Stimulated activated CD4-positive, alpha-beta T cell treated with anti-CD3 and anti-CD28 coated beads, Interleukin-1b, Interleukin-23, amount 100 ng/mL, for 1 hour (primary cell): ENCODE measurements around the gene CHN2.
"Not testable (repeated sequence)": the region's sequence is repeated elsewhere in the genome, so short reads cannot be mapped to it uniquely, and the experiment has no call there.

Experiments used
- DNase-seq, 2 donors: peaks; one replicate each; pipeline ENCODE4 v3.0.0-alpha.2; 2020; ENCODE audit warnings: low read depth in 2 of 2

CHN2 gene

GRCh38 chr7:29255906-29256692 is 61.5 kb downstream of the CHN2 start:
- DNase-seq: no peak

- DNase-seq: no peak
Measured at GRCh38 chr7:29256693-29257002, 62.1 kb downstream of the CHN2 start.

- no peak for DNase-seq
Measured at GRCh38 chr7:29258951-29259350, 64.4 kb downstream of the CHN2 start.

GRCh38 chr7:29262191-29262917 is 67.8 kb downstream of the CHN2 start:
- no peak for DNase-seq

GRCh38 chr7:29263601-29264207 is 69.1 kb downstream of the CHN2 start:
- DNase-seq: not testable (repeated sequence)

- DNase-seq: no peak
Measured at GRCh38 chr7:29265208-29265923, 70.8 kb downstream of the CHN2 start.

- no peak for DNase-seq
Measured at GRCh38 chr7:29269935-29270334, 75.4 kb downstream of the CHN2 start.

GRCh38 chr7:29270594-29271318 is 76.2 kb downstream of the CHN2 start:
- DNase-seq: no peak

- no peak for DNase-seq
Measured at GRCh38 chr7:29271319-29271658, 76.7 kb downstream of the CHN2 start.

GRCh38 chr7:29272057-29272456 is 77.5 kb downstream of the CHN2 start:
- DNase-seq: no peak

GRCh38 chr7:29274146-29275017 is 79.8 kb downstream of the CHN2 start:
- no peak for DNase-seq

GRCh38 chr7:29275018-29275318 is 80.4 kb downstream of the CHN2 start:
- DNase-seq: no peak

GRCh38 chr7:29275493-29275892 is 80.9 kb downstream of the CHN2 start:
- no peak for DNase-seq

- DNase-seq: no peak
Measured at GRCh38 chr7:29276199-29276598, 81.6 kb downstream of the CHN2 start.

GRCh38 chr7:29276806-29277205 is 82.2 kb downstream of the CHN2 start:
- DNase-seq: no peak

GRCh38 chr7:29277436-29278215 is 83.1 kb downstream of the CHN2 start:
- no peak for DNase-seq

GRCh38 chr7:29278337-29279069 is 83.9 kb downstream of the CHN2 start:
- DNase-seq: no peak

- DNase-seq: no peak
Measured at GRCh38 chr7:29281782-29282541, 87.4 kb downstream of the CHN2 start.
